ENCODE data around the gene ZNF483.
"Not testable (repeated sequence)": the region's sequence is repeated elsewhere in the genome, so short reads cannot be mapped to it uniquely, and the experiment has no call there.

- TF ChIP-seq CTCF (IDR thresholded peaks at IDR 0.05 in 8 of 11, conservative IDR thresholded peaks at IDR 0.05 in 3 of 11); POLR2AphosphoS5 (IDR thresholded peaks at IDR 0.05); POLR2A (IDR thresholded peaks at IDR 0.05): not testable (repeated sequence)
These were observed 27.8 kb upstream of the ZNF483 start for GRCh38 chr9:111497196-111497595.
